Astrocyte (in vitro differentiated cells and primary cell): Measurements from ENCODE around the gene TEDC1. TPM values are rescaled to one million over a fixed set of nuclear protein-coding genes. Genes with fewer than 3 reads are reported as not detected.

Experiments
- DNase-seq: peaks from one replicate; pipeline ENCODE4 v3.0.0-alpha.2; 2010; ENCODE audit warnings: low read depth
- FAIRE-seq: peaks from 2 replicates; lab custom pipeline; 2011; peaks lifted over from hg19 to GRCh38; lab: Jason Lieb, UNC
- H2AFZ ChIP-seq: 2 replicates; pipeline ENCODE4 v1.6.0; 2012; ENCODE audit warnings: low read depth, low read length, inconsistent platforms
- H3K27ac ChIP-seq: 2 replicates; pipeline ENCODE4 v1.5.1; 2011; ENCODE audit warnings: low read depth, low read length, inconsistent platforms
- H3K27me3 ChIP-seq: 2 replicates; pipeline ENCODE4 v1.6.0; 2011; ENCODE audit warnings: low read length, inconsistent platforms; ENCODE audit not compliant: insufficient read depth
- H3K36me3 ChIP-seq: 2 replicates; pipeline ENCODE4 v1.5.1; 2011; ENCODE audit warnings: low read length, inconsistent platforms; ENCODE audit not compliant: insufficient read depth
- H3K4me1 ChIP-seq: 2 replicates; pipeline ENCODE4 v1.5.1; 2011; ENCODE audit warnings: low read length, inconsistent platforms; ENCODE audit not compliant: insufficient read depth
- H3K4me2 ChIP-seq: 2 replicates; pipeline ENCODE4 v1.6.0; 2012; ENCODE audit warnings: low read length, inconsistent platforms
- H3K4me3 ChIP-seq: 2 replicates; pipeline ENCODE4 v1.5.1; 2011; ENCODE audit warnings: low read depth, mild to moderate bottlenecking, low read length, inconsistent platforms; ENCODE audit not compliant: insufficient read depth
- H3K79me2 ChIP-seq: 2 replicates; pipeline ENCODE4 v1.6.0; 2012; ENCODE audit warnings: mild to moderate bottlenecking, low read length, inconsistent platforms; ENCODE audit not compliant: insufficient read depth
- H3K9ac ChIP-seq: 2 replicates; pipeline ENCODE4 v1.6.0; 2012; ENCODE audit warnings: mild to moderate bottlenecking, low read length, inconsistent platforms
- H3K9me3 ChIP-seq: 2 replicates; pipeline ENCODE4 v1.5.1; 2012; ENCODE audit warnings: low read depth, mild to moderate bottlenecking, low read length, inconsistent platforms; ENCODE audit not compliant: insufficient read depth
- H4K20me1 ChIP-seq: 2 replicates; pipeline ENCODE4 v1.6.0; 2012; ENCODE audit warnings: low read length, inconsistent platforms; ENCODE audit not compliant: insufficient read depth
- H3K27ac Mint-ChIP-seq: one replicate; pipeline ENCODE4 v1.8.0; 2021; ENCODE audit warnings: mild to moderate bottlenecking, mixed read lengths; ENCODE audit not compliant: unreplicated experiment
- H3K27me3 Mint-ChIP-seq: one replicate; pipeline ENCODE4 v1.8.0; 2021; ENCODE audit warnings: low read depth, mixed read lengths; ENCODE audit not compliant: unreplicated experiment
- H3K36me3 Mint-ChIP-seq: one replicate; pipeline ENCODE4 v1.8.0; 2021; ENCODE audit warnings: low read depth, mixed read lengths; ENCODE audit not compliant: unreplicated experiment
- H3K4me1 Mint-ChIP-seq: one replicate; pipeline ENCODE4 v1.8.0; 2021; ENCODE audit warnings: low read depth, mixed read lengths; ENCODE audit not compliant: unreplicated experiment
- H3K4me3 Mint-ChIP-seq: one replicate; pipeline ENCODE4 v1.8.0; 2021; ENCODE audit warnings: mild to moderate bottlenecking, moderate library complexity, mixed read lengths; ENCODE audit not compliant: unreplicated experiment
- H3K9me3 Mint-ChIP-seq: one replicate; pipeline ENCODE4 v1.8.0; 2021; ENCODE audit warnings: mild to moderate bottlenecking, mixed read lengths; ENCODE audit not compliant: unreplicated experiment
- EZH2 ChIP-seq: IDR thresholded peaks from 2 replicates; pipeline ENCODE4 v1.6.1; 2012; ENCODE audit warnings: mild to moderate bottlenecking, low read length, inconsistent platforms; ENCODE audit not compliant: insufficient read depth
- total RNA-seq: library from RNA; stranded (reverse); gene quantifications from 2 replicates; pipeline ENCODE4 v1.2.1, GENCODE V29; 2021
- TF ChIP-seq, protein P1 (sequence below): IDR thresholded peaks from 2 replicates; pipeline ENCODE4 v1.5.1; 2011; ENCODE audit warnings: low read depth, mild to moderate bottlenecking, inconsistent platforms, low read length, moderate library complexity; ENCODE audit not compliant: insufficient read depth

The TEDC1 gene
- total RNA-seq, 1 donor from 2014 or later: 5.5 TPM

DNA sequence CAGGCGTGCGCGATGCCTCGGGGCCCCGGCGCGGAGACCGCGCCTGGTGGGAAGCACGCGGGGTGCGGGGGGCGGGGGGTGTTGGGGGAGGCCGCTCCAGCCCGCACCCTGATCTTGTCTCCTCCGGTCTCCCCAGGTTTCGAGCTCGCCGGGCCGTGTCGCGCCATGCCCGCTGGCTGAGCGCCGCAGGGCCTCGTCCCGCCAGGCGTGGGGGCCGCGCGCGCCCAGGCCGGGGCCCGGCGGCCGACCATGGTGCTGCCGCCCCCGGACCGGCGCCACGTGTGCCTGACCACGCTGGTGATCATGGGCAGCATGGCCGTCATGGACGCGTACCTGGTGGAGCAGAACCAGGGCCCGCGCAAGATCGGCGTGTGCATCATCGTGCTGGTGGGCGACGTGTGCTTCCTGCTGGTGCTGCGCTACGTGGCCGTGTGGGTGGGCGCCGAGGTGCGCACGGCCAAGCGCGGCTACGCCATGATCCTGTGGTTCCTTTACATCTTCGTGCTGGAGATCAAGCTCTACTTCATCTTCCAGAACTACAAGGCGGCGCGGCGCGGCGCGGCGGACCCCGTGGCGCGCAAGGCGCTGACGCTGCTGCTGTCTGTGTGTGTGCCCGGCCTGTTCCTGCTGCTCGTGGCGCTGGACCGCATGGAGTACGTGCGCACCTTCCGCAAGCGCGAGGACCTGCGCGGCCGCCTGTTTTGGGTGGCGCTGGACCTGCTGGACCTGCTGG, 37.7 kb downstream of the TEDC1 start:
- H3K36me3 Mint-ChIP-seq: peaks cover 1% of the 10 kb centered on the region
- Histone ChIP-seq H3K4me2 (peak overlapping the region; percentile 87), H3K79me2 (no peaks in the 10 kb centered on the region), H3K27ac (no peak overlapping the region), H2AFZ (peak overlapping the region; percentile 83), H3K9ac (no peak overlapping the region), H3K4me3 (peak overlapping the region; percentile 56), H4K20me1 (no peaks in the 10 kb centered on the region), H3K9me3 (no peaks in the 10 kb centered on the region), H3K27me3 (no peaks in the 10 kb centered on the region), H3K36me3 (no peaks in the 10 kb centered on the region), H3K4me1 (peaks cover 7% of the 10 kb centered on the region)
- H3K4me1 Mint-ChIP-seq: no peaks in the 10 kb centered on the region
- no peak overlapping the region for H3K4me3 Mint-ChIP-seq
- H3K9me3 Mint-ChIP-seq: peaks cover 2% of the 10 kb centered on the region
- peaks cover 29% of the 10 kb centered on the region for H3K27me3 Mint-ChIP-seq
- TF ChIP-seq EZH2: no peak
- TF ChIP-seq, protein P1, sequence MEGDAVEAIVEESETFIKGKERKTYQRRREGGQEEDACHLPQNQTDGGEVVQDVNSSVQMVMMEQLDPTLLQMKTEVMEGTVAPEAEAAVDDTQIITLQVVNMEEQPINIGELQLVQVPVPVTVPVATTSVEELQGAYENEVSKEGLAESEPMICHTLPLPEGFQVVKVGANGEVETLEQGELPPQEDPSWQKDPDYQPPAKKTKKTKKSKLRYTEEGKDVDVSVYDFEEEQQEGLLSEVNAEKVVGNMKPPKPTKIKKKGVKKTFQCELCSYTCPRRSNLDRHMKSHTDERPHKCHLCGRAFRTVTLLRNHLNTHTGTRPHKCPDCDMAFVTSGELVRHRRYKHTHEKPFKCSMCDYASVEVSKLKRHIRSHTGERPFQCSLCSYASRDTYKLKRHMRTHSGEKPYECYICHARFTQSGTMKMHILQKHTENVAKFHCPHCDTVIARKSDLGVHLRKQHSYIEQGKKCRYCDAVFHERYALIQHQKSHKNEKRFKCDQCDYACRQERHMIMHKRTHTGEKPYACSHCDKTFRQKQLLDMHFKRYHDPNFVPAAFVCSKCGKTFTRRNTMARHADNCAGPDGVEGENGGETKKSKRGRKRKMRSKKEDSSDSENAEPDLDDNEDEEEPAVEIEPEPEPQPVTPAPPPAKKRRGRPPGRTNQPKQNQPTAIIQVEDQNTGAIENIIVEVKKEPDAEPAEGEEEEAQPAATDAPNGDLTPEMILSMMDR: no peak
- FAIRE-seq (no peak), DNase-seq (no peak)
- no peak overlapping the region for H3K27ac Mint-ChIP-seq

DNA sequence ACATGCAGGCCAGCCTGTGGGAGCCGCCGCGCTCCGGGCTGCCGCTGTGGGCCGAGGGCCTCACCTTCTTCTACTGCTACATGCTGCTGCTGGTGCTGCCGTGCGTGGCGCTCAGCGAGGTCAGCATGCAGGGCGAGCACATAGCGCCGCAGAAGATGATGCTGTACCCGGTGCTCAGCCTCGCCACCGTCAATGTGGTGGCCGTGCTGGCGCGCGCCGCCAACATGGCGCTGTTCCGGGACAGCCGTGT, 38.2 kb downstream of the TEDC1 start:
- Mint-ChIP-seq H3K36me3 (peaks cover 1% of the 10 kb centered on the region), H3K4me1 (no peaks in the 10 kb centered on the region), H3K9me3 (peaks cover 2% of the 10 kb centered on the region), H3K27me3 (peaks cover 31% of the 10 kb centered on the region), H3K27ac (no peak overlapping the region), H3K4me3 (no peak overlapping the region)
- H3K4me3 ChIP-seq: peak overlapping the region; percentile 23
- H3K27me3 ChIP-seq: no peaks in the 10 kb centered on the region
- peak overlapping the region; percentile 83 for H2AFZ ChIP-seq
- DNase-seq (no peak), FAIRE-seq (no peak)
- no peaks in the 10 kb centered on the region for H3K79me2 ChIP-seq
- H3K4me2 ChIP-seq: peak overlapping the region; percentile 87
- no peaks in the 10 kb centered on the region for H3K9me3 ChIP-seq
- no peak overlapping the region for H3K9ac ChIP-seq
- no peak overlapping the region for H3K27ac ChIP-seq
- peaks cover 7% of the 10 kb centered on the region for H3K4me1 ChIP-seq
- H3K36me3 ChIP-seq: no peaks in the 10 kb centered on the region
- TF ChIP-seq EZH2: no peak
- TF ChIP-seq, protein P1: no peak
- no peaks in the 10 kb centered on the region for H4K20me1 ChIP-seq

DNA sequence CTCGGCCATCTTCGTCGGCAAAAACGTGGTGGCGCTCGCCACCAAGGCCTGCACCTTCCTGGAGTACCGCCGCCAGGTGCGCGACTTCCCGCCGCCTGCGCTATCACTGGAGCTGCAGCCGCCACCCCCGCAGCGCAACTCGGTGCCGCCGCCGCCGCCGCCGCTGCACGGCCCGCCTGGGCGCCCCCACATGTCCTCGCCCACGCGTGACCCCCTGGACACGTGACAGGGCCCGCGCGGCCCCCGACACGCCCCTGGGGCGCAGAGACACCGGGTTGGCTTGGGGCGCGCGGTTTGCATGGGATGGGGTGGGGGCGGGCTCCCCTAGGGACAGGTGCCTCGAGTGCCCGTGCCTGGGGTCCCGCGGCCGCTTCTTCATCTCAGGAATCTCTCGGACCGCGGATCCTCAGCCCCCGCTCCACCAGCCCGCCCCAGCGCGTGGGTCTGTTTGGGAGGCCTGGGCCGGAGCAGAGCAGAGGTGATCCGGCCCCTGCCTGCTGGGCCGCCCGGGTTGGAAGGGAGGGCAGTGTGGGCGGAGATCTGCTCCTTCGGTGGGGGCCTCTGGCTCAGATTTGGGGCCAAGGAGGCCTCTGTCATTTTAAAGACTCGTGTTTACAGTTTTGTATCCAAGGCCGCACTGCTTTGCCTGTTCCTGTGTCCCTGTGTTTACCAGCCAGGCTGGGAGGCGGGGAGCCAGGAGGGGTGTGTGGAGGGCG, 38.7 kb downstream of the TEDC1 start:
- no peak overlapping the region for H3K4me3 Mint-ChIP-seq
- no peak overlapping the region for H3K4me3 ChIP-seq
- peak overlapping the region; percentile 83 for H2AFZ ChIP-seq
- H3K27me3 ChIP-seq: no peaks in the 10 kb centered on the region
- no peak overlapping the region for H3K27ac Mint-ChIP-seq
- TF ChIP-seq EZH2: no peak
- TF ChIP-seq, protein P1: no peak
- no peaks in the 10 kb centered on the region for H3K36me3 ChIP-seq
- H4K20me1 ChIP-seq: no peaks in the 10 kb centered on the region
- H3K36me3 Mint-ChIP-seq: peaks cover 1% of the 10 kb centered on the region
- H3K79me2 ChIP-seq: no peaks in the 10 kb centered on the region
- H3K27ac ChIP-seq: no peak overlapping the region
- H3K9me3 ChIP-seq: no peaks in the 10 kb centered on the region
- H3K4me1 Mint-ChIP-seq: no peaks in the 10 kb centered on the region
- no peak overlapping the region for H3K4me2 ChIP-seq
- H3K27me3 Mint-ChIP-seq: peaks cover 29% of the 10 kb centered on the region
- no peak overlapping the region for H3K9ac ChIP-seq
- H3K9me3 Mint-ChIP-seq: peaks cover 2% of the 10 kb centered on the region
- H3K4me1 ChIP-seq: peaks cover 7% of the 10 kb centered on the region
- no peak for DNase-seq
- no peak for FAIRE-seq
